Upper lobe of left lung (tissue), 4 donors: ENCODE measurements around the gene SAPCD2.

Source experiments
- CTCF ChIP-seq, 6 experiments: fragments of 450-650 bp in 4 of 6; fragments of 200-600 bp in 2 of 6; sonication (generic) in 2 of 6; IDR thresholded peaks; one replicate each; pipeline ENCODE4 v1.5.1; 2016 to 2019; ENCODE audit warnings: antibody characterized with exemption in 6 of 6
- EP300 ChIP-seq, 4 donors: sonication (generic); formaldehyde crosslinking; IDR thresholded peaks; one replicate each; pipeline ENCODE4 v1.5.1; 2017; ENCODE audit warnings: antibody characterized with exemption in 4 of 4, control low read depth in 2 of 4
- POLR2A ChIP-seq, 4 donors: fragments of 450-650 bp; IDR thresholded peaks; one replicate each; pipeline ENCODE4 v1.5.1; 2016 to 2017; ENCODE audit warnings: antibody characterized with exemption in 4 of 4, mild to moderate bottlenecking in 2 of 4
- POLR2AphosphoS5 ChIP-seq, 2 donors: sonication (generic); formaldehyde crosslinking; IDR thresholded peaks; one replicate each; pipeline ENCODE4 v1.5.1; 2017; ENCODE audit warnings: antibody characterized with exemption in 2 of 2

DNA sequence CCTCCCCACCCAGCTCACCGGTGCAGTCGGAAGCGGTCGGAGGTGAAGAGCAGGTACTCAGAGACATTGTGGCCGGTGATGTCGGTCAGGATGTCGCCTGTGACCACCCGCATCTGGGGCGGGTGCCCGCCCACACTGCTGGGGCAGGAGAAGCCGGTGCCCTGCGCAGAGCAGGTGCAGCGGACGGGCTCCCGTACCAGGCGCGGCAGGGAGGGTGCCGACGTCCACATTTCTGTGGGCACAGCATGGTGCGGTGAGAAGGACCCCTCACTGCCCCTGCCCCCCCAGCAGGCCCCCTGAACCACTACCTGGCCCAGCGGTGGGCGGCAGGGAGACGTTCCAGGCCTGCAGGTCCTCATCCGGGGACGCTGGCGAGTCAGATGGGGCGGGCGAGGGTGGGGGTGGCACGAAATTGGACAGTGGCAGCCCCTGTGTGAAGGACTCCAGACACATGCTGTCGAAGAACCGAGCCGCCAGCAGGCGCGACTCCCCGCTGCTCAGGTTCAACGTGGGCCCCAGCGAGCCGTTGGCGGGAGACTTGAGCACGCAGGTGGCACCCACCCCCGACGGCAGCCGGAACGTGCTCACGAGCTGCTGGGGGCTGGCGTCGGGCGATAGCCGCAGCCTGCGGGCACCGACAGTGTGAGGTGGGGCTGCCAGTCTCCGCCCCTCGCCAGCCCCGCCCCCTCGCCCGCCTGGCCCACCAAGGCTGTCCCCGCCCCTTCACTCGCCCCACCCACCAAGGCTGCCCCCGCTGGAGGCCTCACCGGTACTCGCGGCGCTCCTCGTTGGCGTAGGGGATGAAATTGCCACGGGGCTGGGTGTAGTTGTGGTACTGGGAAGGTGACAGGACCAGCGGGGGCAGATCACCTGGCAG is 57.4 kb downstream of the SAPCD2 start:
- TF ChIP-seq POLR2A (IDR thresholded peaks at IDR 0.05) (no peak), POLR2AphosphoS5 (IDR thresholded peaks at IDR 0.05) (no peak), CTCF (IDR thresholded peaks at IDR 0.05) (no peak), EP300 (IDR thresholded peaks at IDR 0.05) (no peak)
